H9 (cell line): ENCODE measurements around the gene CD93. TPM values are rescaled to one million over a fixed set of nuclear protein-coding genes. Genes with fewer than 3 reads are reported as not detected.

Experiments
- DNase-seq: peaks from one replicate; pipeline ENCODE4 v3.0.0-alpha.2; 2017
- H2AFZ ChIP-seq: one replicate; pipeline ENCODE4 v1.6.1; 2013; ENCODE audit warnings: mild to moderate bottlenecking, low read length, control low read depth, moderate library complexity
- H2AK5ac ChIP-seq: 2 replicates; pipeline ENCODE4 v1.6.1; 2013; ENCODE audit warnings: low read length, control low read depth, mixed read lengths; ENCODE audit not compliant: insufficient read length
- H2BK120ac ChIP-seq: one replicate; pipeline ENCODE4 v1.6.1; 2013; ENCODE audit warnings: low read depth, mild to moderate bottlenecking, low read length, control low read depth, inconsistent platforms; ENCODE audit not compliant: poor library complexity, severe bottlenecking
- H2BK12ac ChIP-seq: 2 replicates; pipeline ENCODE4 v1.6.1; 2013; ENCODE audit warnings: low read length, control low read depth, mixed read lengths, low read depth; ENCODE audit not compliant: insufficient read length
- H2BK15ac ChIP-seq: 2 replicates; pipeline ENCODE4 v1.6.1; 2013; ENCODE audit warnings: low read depth, low read length, control low read depth
- H2BK20ac ChIP-seq: one replicate; pipeline ENCODE4 v1.6.1; 2013; ENCODE audit warnings: low read depth, mild to moderate bottlenecking, low read length, control low read depth, inconsistent platforms; ENCODE audit not compliant: poor library complexity, severe bottlenecking
- H2BK5ac ChIP-seq: 2 replicates; pipeline ENCODE4 v1.6.1; 2013; ENCODE audit warnings: low read length, control low read depth, mixed read lengths; ENCODE audit not compliant: insufficient read length
- H3K14ac ChIP-seq: 2 replicates; pipeline ENCODE4 v1.6.1; 2013; ENCODE audit warnings: low read length, control low read depth; ENCODE audit not compliant: insufficient read depth
- H3K18ac ChIP-seq: 2 replicates; pipeline ENCODE4 v1.6.1; 2013; ENCODE audit warnings: low read depth, mild to moderate bottlenecking, mixed read lengths, low read length, control low read depth; ENCODE audit not compliant: insufficient read length
- H3K23ac ChIP-seq: 2 replicates; pipeline ENCODE4 v1.6.1; 2013; ENCODE audit warnings: low read length, control low read depth, mixed read lengths, low read depth; ENCODE audit not compliant: insufficient read length
- H3K23me2 ChIP-seq: 2 replicates; pipeline ENCODE4 v1.6.1; 2013; ENCODE audit warnings: low read depth, mild to moderate bottlenecking, mixed read lengths, low read length, control low read depth; ENCODE audit not compliant: insufficient read length, poor library complexity, severe bottlenecking
- H3K27ac ChIP-seq: 2 replicates; pipeline ENCODE4 v1.5.1; 2013; ENCODE audit warnings: low read length, control low read depth, mixed read lengths, low read depth; ENCODE audit not compliant: insufficient read length
- H3K27me3 ChIP-seq: 2 replicates; pipeline ENCODE4 v1.6.1; 2013; ENCODE audit warnings: low read length, control low read depth, inconsistent platforms; ENCODE audit not compliant: insufficient read depth
- H3K4ac ChIP-seq: 2 replicates; pipeline ENCODE4 v1.6.1; 2013; ENCODE audit warnings: low read depth, mild to moderate bottlenecking, control low read depth, inconsistent platforms, low read length, moderate library complexity
- H3K4me1 ChIP-seq: 2 replicates; pipeline ENCODE4 v1.6.1; 2013; ENCODE audit warnings: low read length, control low read depth, inconsistent platforms; ENCODE audit not compliant: insufficient read depth
- H3K4me2 ChIP-seq: 2 replicates; pipeline ENCODE4 v1.6.1; 2013; ENCODE audit warnings: low read length, control low read depth, mixed read lengths; ENCODE audit not compliant: insufficient read length, insufficient read depth
- H3K56ac ChIP-seq: 2 replicates; pipeline ENCODE4 v1.6.1; 2013; ENCODE audit warnings: low read depth, mild to moderate bottlenecking, mixed read lengths, low read length, control low read depth; ENCODE audit not compliant: insufficient read length
- H3K79me1 ChIP-seq: 2 replicates; pipeline ENCODE4 v1.6.1; 2013; ENCODE audit warnings: low read depth, mild to moderate bottlenecking, moderate library complexity, low read length, control low read depth, inconsistent platforms; ENCODE audit not compliant: insufficient read depth, poor library complexity, severe bottlenecking
- H3K79me2 ChIP-seq: 2 replicates; pipeline ENCODE4 v1.6.1; 2013; ENCODE audit warnings: low read length, control low read depth, inconsistent platforms; ENCODE audit not compliant: insufficient read depth
- H3K9ac ChIP-seq: 2 replicates; pipeline ENCODE4 v1.6.1; 2013; ENCODE audit warnings: low read length, control low read depth, mixed read lengths; ENCODE audit not compliant: insufficient read length; ENCODE audit errors: extremely low read depth
- H3K9me3 ChIP-seq: one replicate; pipeline ENCODE4 v1.6.1; 2013; ENCODE audit warnings: low read depth, low read length, inconsistent platforms; ENCODE audit not compliant: control insufficient read depth
- H3T11ph ChIP-seq: one replicate; pipeline ENCODE4 v1.6.1; 2013; ENCODE audit warnings: mild to moderate bottlenecking, low read length, control low read depth, inconsistent platforms
- H4K20me1 ChIP-seq: one replicate; pipeline ENCODE4 v1.6.1; 2013; ENCODE audit not compliant: control insufficient read depth, insufficient read length, insufficient read depth
- H4K5ac ChIP-seq: 2 replicates; pipeline ENCODE4 v1.6.1; 2013; ENCODE audit warnings: low read depth, mild to moderate bottlenecking, mixed read lengths, low read length, control low read depth; ENCODE audit not compliant: insufficient read length
- H4K8ac ChIP-seq: replicated peaks from 2 replicates; pipeline ENCODE4 v1.6.1; 2013; ENCODE audit warnings: low read length, control low read depth, mixed read lengths, low read depth; ENCODE audit not compliant: insufficient read length
- H4K91ac ChIP-seq: 2 replicates; pipeline ENCODE4 v1.6.1; 2013; ENCODE audit warnings: low read depth, mild to moderate bottlenecking, moderate library complexity, mixed read lengths, low read length, control low read depth; ENCODE audit not compliant: insufficient read length
- H3K27ac Mint-ChIP-seq, 3 experiments: 2 replicates in 2 of 3; 3 replicates in 1 of 3; pipeline ENCODE4 v1.8.0; 2020 to 2021; ENCODE audit warnings: mixed read lengths in 3 of 3, mild to moderate bottlenecking in 1 of 3, moderate library complexity in 1 of 3
- H3K27me3 Mint-ChIP-seq: 2 replicates; pipeline ENCODE4 v1.8.0; 2021; ENCODE audit warnings: low read depth, mild to moderate bottlenecking, moderate library complexity, mixed read lengths
- H3K36me3 Mint-ChIP-seq, 3 experiments: 2 replicates in 2 of 3; 3 replicates in 1 of 3; pipeline ENCODE4 v1.8.0; 2020 to 2021; ENCODE audit warnings: low read depth in 3 of 3, mixed read lengths in 3 of 3; ENCODE audit not compliant: insufficient read depth in 1 of 3
- H3K4me1 Mint-ChIP-seq, 2 experiments: 2 replicates each; pipeline ENCODE4 v1.8.0; 2020; ENCODE audit warnings: mixed read lengths in 2 of 2
- H3K4me3 Mint-ChIP-seq, 2 experiments: 2 replicates in 1 of 2; 3 replicates in 1 of 2; pipeline ENCODE4 v1.8.0; 2020 to 2021; ENCODE audit warnings: mild to moderate bottlenecking in 2 of 2, mixed read lengths in 2 of 2, moderate library complexity in 1 of 2
- H3K9me3 Mint-ChIP-seq, 2 experiments: 2 replicates in 1 of 2; 3 replicates in 1 of 2; pipeline ENCODE4 v1.8.0; 2020; ENCODE audit warnings: mild to moderate bottlenecking in 2 of 2, mixed read lengths in 2 of 2, moderate library complexity in 1 of 2
- WGBS: extraction: QIAGEN DNeasy Blood & Tissue Kit; methylation state at CpG from one replicate; pipeline ENCODE4 v1.1.7; 2013; ENCODE audit warnings: missing lambda C conversion rate, low lambda C conversion rate, mixed read lengths; ENCODE audit not compliant: insufficient read length; ENCODE audit errors: extremely low coverage; 5-methylcytosine and 5-hydroxymethylcytosine counted together
- total RNA-seq: library from RNA; stranded (reverse); gene quantifications from 2 replicates; pipeline ENCODE4 v1.2.1, GENCODE V29; 2021
- TF ChIP-seq, protein P1 (sequence below): fragments of 200-600 bp; sonication (generic); conservative IDR thresholded peaks from 3 replicates; pipeline ENCODE4 v1.8.0; 2021; ENCODE audit warnings: antibody characterized with exemption, mild to moderate bottlenecking

The CD93 gene
- total RNA-seq, 1 experiment from 2014 or later, result not detected

DNA sequence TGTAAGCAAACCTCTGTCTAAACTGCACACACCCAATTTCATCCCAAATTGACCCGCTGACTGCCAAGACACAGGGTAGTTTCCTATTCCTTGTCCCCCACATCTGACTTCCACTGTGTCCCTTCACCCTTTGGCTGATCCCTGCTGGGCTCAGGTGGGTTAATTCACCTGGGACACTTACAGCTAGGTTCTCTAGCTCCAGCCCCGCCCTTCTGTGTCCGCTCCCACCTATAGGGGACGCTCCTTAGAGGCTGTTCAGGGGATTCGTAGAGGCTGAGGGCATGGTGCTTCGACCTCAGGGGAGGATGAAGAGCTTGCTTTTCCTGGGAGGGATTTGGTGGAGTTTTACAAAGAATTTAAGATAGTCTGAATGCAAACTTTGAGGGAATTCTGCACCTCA is 4.0 kb upstream of the CD93 start:
- Histone ChIP-seq H4K91ac (no peak overlapping the region), H3K27me3 (no peaks in the 10 kb centered on the region), H2BK12ac (no peak overlapping the region), H3K23ac (no peak overlapping the region), H3K4me1 (no peaks in the 10 kb centered on the region), H3T11ph (no peak overlapping the region), H3K79me2 (no peaks in the 10 kb centered on the region), H2BK15ac (no peak overlapping the region), H2AFZ (no peak overlapping the region), H2AK5ac (no peak overlapping the region), H3K9ac (no peak overlapping the region), H3K18ac (no peak overlapping the region), H3K23me2 (no peaks in the 10 kb centered on the region), H3K79me1 (no peaks in the 10 kb centered on the region), H3K14ac (no peak overlapping the region), H2BK120ac (no peak overlapping the region), H3K27ac (no peak overlapping the region), H4K8ac (no peak overlapping the region), H3K56ac (no peak overlapping the region), H3K9me3 (no peaks in the 10 kb centered on the region), H2BK5ac (no peak overlapping the region), H4K20me1 (no peaks in the 10 kb centered on the region), H4K5ac (no peak overlapping the region), H3K4me2 (no peak overlapping the region), H3K4ac (no peak overlapping the region), H2BK20ac (no peak overlapping the region)
- Mint-ChIP-seq H3K27me3 (peaks cover 4% of the 10 kb centered on the region), H3K9me3 (no peaks in the 10 kb centered on the region), H3K4me3 (no peak overlapping the region), H3K4me1 (peaks cover 17 to 22% of the 10 kb centered on the region in 2 experiments), H3K27ac (no peak overlapping the region), H3K36me3 (no peaks in the 10 kb centered on the region)
- DNase-seq, result peak; percentile 69
- TF ChIP-seq, protein P1, sequence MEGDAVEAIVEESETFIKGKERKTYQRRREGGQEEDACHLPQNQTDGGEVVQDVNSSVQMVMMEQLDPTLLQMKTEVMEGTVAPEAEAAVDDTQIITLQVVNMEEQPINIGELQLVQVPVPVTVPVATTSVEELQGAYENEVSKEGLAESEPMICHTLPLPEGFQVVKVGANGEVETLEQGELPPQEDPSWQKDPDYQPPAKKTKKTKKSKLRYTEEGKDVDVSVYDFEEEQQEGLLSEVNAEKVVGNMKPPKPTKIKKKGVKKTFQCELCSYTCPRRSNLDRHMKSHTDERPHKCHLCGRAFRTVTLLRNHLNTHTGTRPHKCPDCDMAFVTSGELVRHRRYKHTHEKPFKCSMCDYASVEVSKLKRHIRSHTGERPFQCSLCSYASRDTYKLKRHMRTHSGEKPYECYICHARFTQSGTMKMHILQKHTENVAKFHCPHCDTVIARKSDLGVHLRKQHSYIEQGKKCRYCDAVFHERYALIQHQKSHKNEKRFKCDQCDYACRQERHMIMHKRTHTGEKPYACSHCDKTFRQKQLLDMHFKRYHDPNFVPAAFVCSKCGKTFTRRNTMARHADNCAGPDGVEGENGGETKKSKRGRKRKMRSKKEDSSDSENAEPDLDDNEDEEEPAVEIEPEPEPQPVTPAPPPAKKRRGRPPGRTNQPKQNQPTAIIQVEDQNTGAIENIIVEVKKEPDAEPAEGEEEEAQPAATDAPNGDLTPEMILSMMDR, result peak; percentile 59
- no CpG with 5 or more reads among the region's 6 CpGs for WGBS
